Esophagus squamous epithelium (tissue), 5 donors: Measurements from ENCODE around the gene SESTD1. TPM values are rescaled to one million over a fixed set of nuclear protein-coding genes. Genes with fewer than 3 reads are reported as not detected.

ENCODE experiments used
- DNase-seq: peaks from one replicate; lab custom pipeline; 2025; lab: John Stamatoyannopoulos, UW
- H3K27ac ChIP-seq, 4 donors: fragments of 200-600 bp; sonication (generic); one replicate each; pipeline ENCODE4 v1.5.1; 2016 to 2019; ENCODE audit warnings: mild to moderate bottlenecking in 1 of 4
- H3K27me3 ChIP-seq, 4 donors: fragments of 200-600 bp; sonication (generic); 1 replicate in 3 of 4; 2 replicates in 1 of 4; pipeline versions ENCODE4 v1.5.1 to v1.6.0; 2017 to 2021; ENCODE audit warnings: antibody characterized with exemption in 1 of 4
- H3K36me3 ChIP-seq, 3 donors: fragments of 200-600 bp; sonication (generic); one replicate each; pipeline ENCODE4 v1.5.1; 2016 to 2019
- H3K4me1 ChIP-seq, 3 donors: fragments of 200-600 bp; sonication (generic); one replicate each; pipeline ENCODE4 v1.5.1; 2017 to 2019
- H3K4me3 ChIP-seq, 4 donors: fragments of 200-600 bp; sonication (generic); 1 replicate in 3 of 4; 2 replicates in 1 of 4; pipeline ENCODE4 v1.5.1; 2016 to 2019; ENCODE audit warnings: mild to moderate bottlenecking in 2 of 4, moderate library complexity in 1 of 4
- H3K9me3 ChIP-seq, 3 donors: fragments of 200-600 bp; sonication (generic); one replicate each; pipeline ENCODE4 v1.5.1; 2016 to 2019
- CTCF ChIP-seq, 6 experiments: fragments of 450-650 bp in 4 of 6; fragments of 200-600 bp in 2 of 6; sonication (generic) in 2 of 6; IDR thresholded peaks; one replicate each; pipeline ENCODE4 v1.5.1; 2016 to 2019; ENCODE audit warnings: antibody characterized with exemption in 6 of 6, mild to moderate bottlenecking in 4 of 6, moderate library complexity in 4 of 6
- POLR2A ChIP-seq, 4 donors: fragments of 450-650 bp; IDR thresholded peaks; one replicate each; pipeline ENCODE4 v1.6.1; 2017; ENCODE audit warnings: antibody characterized with exemption in 4 of 4, mild to moderate bottlenecking in 4 of 4, moderate library complexity in 3 of 4
- WGBS, 2 donors: methylation state at CpG; one replicate each; pipeline ENCODE4 v1.1.5; 2018; 5-methylcytosine and 5-hydroxymethylcytosine counted together
- intact Hi-C: fragments of 100-400 bp; cut with DNase I; formaldehyde crosslinking; loops from one replicate; pipeline ENCODE4 v1.15.0; 2022
- total RNA-seq, 4 donors: library from RNA; depleted of rRNA; stranded (reverse); fragments of >200 nt; gene quantifications; one replicate each; pipeline ENCODE4 v1.1.0, GENCODE V29; 2016
- donor health status: DM: yes; HTN: yes; CAD: no.

Gene SESTD1
- total RNA-seq, 4 donors from 2014 or later: 5.0 to 22.9 (median 14.0) TPM

GRCh38 chr2:179123272-179123662, 141.4 kb downstream of the SESTD1 start:
- TF ChIP-seq POLR2A (IDR thresholded peaks at IDR 0.05): no peak
- peaks cover 0 to 50% (median 0%) of the 10 kb centered on the region in 3 donors for H3K36me3 ChIP-seq
- 83 to 91% methylated on average over 1 of the region's 1 CpG for WGBS, 2 donors
- H3K27me3 ChIP-seq: no peaks in the 10 kb centered on the region
- intact Hi-C loops: no loop called here
- no peaks in the 10 kb centered on the region for H3K9me3 ChIP-seq
- DNase-seq: no peak
- no peak overlapping the region for H3K27ac ChIP-seq
- H3K4me3 ChIP-seq: no peak overlapping the region
- peaks cover 0 to 3% (median 0%) of the 10 kb centered on the region in 3 donors for H3K4me1 ChIP-seq

GRCh38 chr2:179107737-179108136, 156.9 kb downstream of the SESTD1 start:
- Histone ChIP-seq H3K27ac (peak overlapping the region in 1 of 4 donors; percentile 46), H3K36me3 (peaks cover 0 to 46% (median 4%) of the 10 kb centered on the region in 3 donors), H3K4me1 (peaks cover 0 to 25% (median 9%) of the 10 kb centered on the region in 3 donors), H3K27me3 (no peaks in the 10 kb centered on the region), H3K9me3 (no peaks in the 10 kb centered on the region), H3K4me3 (no peak overlapping the region)
- no peak for DNase-seq
- intact Hi-C loops: no loop called here
- no peak for TF ChIP-seq CTCF (IDR thresholded peaks at IDR 0.05)
- TF ChIP-seq POLR2A (IDR thresholded peaks at IDR 0.05): no peak

GRCh38 chr2:179106676-179107428, 157.8 kb downstream of the SESTD1 start:
- no peak for DNase-seq
- no peaks in the 10 kb centered on the region for H3K27me3 ChIP-seq
- H3K27ac ChIP-seq: peak overlapping the region in 2 of 4 donors; percentile 36 to 46
- no peaks in the 10 kb centered on the region for H3K9me3 ChIP-seq
- TF ChIP-seq POLR2A (IDR thresholded peaks at IDR 0.05): no peak
- no peak for TF ChIP-seq CTCF (IDR thresholded peaks at IDR 0.05)
- 10% methylated on average over 3 of the region's 3 CpGs for WGBS, 2 donors
- intact Hi-C loops: no loop called here
- H3K4me1 ChIP-seq: peaks cover 0 to 25% (median 9%) of the 10 kb centered on the region in 3 donors
- no peak overlapping the region for H3K4me3 ChIP-seq
- peaks cover 0 to 37% (median 4%) of the 10 kb centered on the region in 3 donors for H3K36me3 ChIP-seq

GRCh38 chr2:179106342-179106675, 158.3 kb downstream of the SESTD1 start:
- intact Hi-C loops: no loop called here
- no peaks in the 10 kb centered on the region for H3K27me3 ChIP-seq
- TF ChIP-seq CTCF (IDR thresholded peaks at IDR 0.05) (no peak), POLR2A (IDR thresholded peaks at IDR 0.05) (no peak)
- peak overlapping the region in 2 of 4 donors; percentile 11 to 46 for H3K27ac ChIP-seq
- WGBS, 2 donors: 19 to 35% methylated on average over 4 of the region's 4 CpGs
- no peaks in the 10 kb centered on the region for H3K9me3 ChIP-seq
- peaks cover 0 to 25% (median 9%) of the 10 kb centered on the region in 3 donors for H3K4me1 ChIP-seq
- peaks cover 0 to 31% (median 4%) of the 10 kb centered on the region in 3 donors for H3K36me3 ChIP-seq
- DNase-seq: no peak
- no peak overlapping the region for H3K4me3 ChIP-seq

- Histone ChIP-seq H3K27ac (peak overlapping the region in 3 of 4 donors; percentile 4 to 46 (median 35)), H3K4me3 (no peak overlapping the region), H3K4me1 (peaks cover 0 to 25% (median 9%) of the 10 kb centered on the region in 3 donors), H3K36me3 (peaks cover 0 to 19% (median 4%) of the 10 kb centered on the region in 3 donors), H3K27me3 (no peaks in the 10 kb centered on the region), H3K9me3 (no peaks in the 10 kb centered on the region)
- no peak for TF ChIP-seq CTCF (IDR thresholded peaks at IDR 0.05)
- no peak for TF ChIP-seq POLR2A (IDR thresholded peaks at IDR 0.05)
- DNase-seq: no peak
- 30 to 53% methylated on average over 2 of the region's 2 CpGs for WGBS, 2 donors
- intact Hi-C loops: no loop called here
These were observed 159.9 kb downstream of the SESTD1 start for GRCh38 chr2:179104736-179105135.
